IPS-NIHi7 (cell line): ENCODE measurements around the gene PLA2G4E.

Experiments used
- DNase-seq: peaks from one replicate; pipeline ENCODE4 v3.0.0; 2012; ENCODE audit warnings: mixed read lengths; ENCODE audit errors: extremely low spot score

Gene PLA2G4E

GRCh38 chr15:41978534-41978933, 42.3 kb downstream of the PLA2G4E start:
- DNase-seq, result no peak

- DNase-seq, result no peak
Observed at GRCh38 chr15:41977757-41978383, 43.0 kb downstream of the PLA2G4E start.

GRCh38 chr15:41975669-41976068, 45.2 kb downstream of the PLA2G4E start:
- no peak for DNase-seq

GRCh38 chr15:41974041-41974440, 46.8 kb downstream of the PLA2G4E start:
- no peak for DNase-seq

- DNase-seq, result peak; percentile 99
Observed at GRCh38 chr15:41972253-41973242, 48.3 kb downstream of the PLA2G4E start, which contains the start of gene EHD4. EHD4 (minus strand) TSS chr15:41972557; CDS start chr15:41972494, 63 bp downstream.

- DNase-seq, result peak; percentile 34
Observed at GRCh38 chr15:41971895-41972252, 49.0 kb downstream of the PLA2G4E start.

- DNase-seq, result peak; percentile 68
Observed at GRCh38 chr15:41971089-41971894, 49.5 kb downstream of the PLA2G4E start.

GRCh38 chr15:41970456-41970855, 50.4 kb downstream of the PLA2G4E start:
- no peak for DNase-seq

GRCh38 chr15:41969851-41970431, 50.9 kb downstream of the PLA2G4E start:
- no peak for DNase-seq

- DNase-seq, result no peak
Observed at GRCh38 chr15:41968701-41969100, 52.1 kb downstream of the PLA2G4E start.

- DNase-seq, result peak; percentile 9
Observed at GRCh38 chr15:41967506-41968206, 53.2 kb downstream of the PLA2G4E start.

- DNase-seq, result no peak
Observed at GRCh38 chr15:41966920-41967465, 53.8 kb downstream of the PLA2G4E start.

GRCh38 chr15:41966414-41966812, 54.4 kb downstream of the PLA2G4E start:
- DNase-seq, result no peak

- no peak for DNase-seq
Observed at GRCh38 chr15:41965441-41966413, 55.1 kb downstream of the PLA2G4E start.

GRCh38 chr15:41961595-41962202, 59.1 kb downstream of the PLA2G4E start:
- no peak for DNase-seq

GRCh38 chr15:41961001-41961518, 59.8 kb downstream of the PLA2G4E start:
- DNase-seq, result no peak

GRCh38 chr15:41958002-41958420, 62.8 kb downstream of the PLA2G4E start:
- DNase-seq, result no peak

GRCh38 chr15:41957021-41957897, 63.6 kb downstream of the PLA2G4E start:
- no peak for DNase-seq
